H1 (cell line): ENCODE data around the gene DCTD. TPM values are rescaled to one million over a fixed set of nuclear protein-coding genes. Genes with fewer than 3 reads are reported as not detected.

Experiments
- CTCF ChIA-PET: fragments of 300-600 bp; sonication (Branson Sonifier 250); formaldehyde crosslinking; loops from one replicate; lab custom pipeline; 2021; ENCODE audit not compliant: partially characterized antibody; lab: Charles Lee
- POLR2A ChIA-PET: fragments of 300-600 bp; sonication (Branson Sonifier 250); formaldehyde crosslinking; loops from one replicate; lab custom pipeline; 2021; ENCODE audit warnings: inconsistent platforms; ENCODE audit not compliant: partially characterized antibody; lab: Charles Lee
- DNase-seq, 2 experiments: peaks; one replicate each; pipeline versions ENCODE4 v3.0.0 to v3.0.0-alpha.2; 2010 to 2022; ENCODE audit warnings: low spot score in 2 of 2, low read depth in 1 of 2, mixed read lengths in 1 of 2
- FAIRE-seq: peaks from 2 replicates; lab custom pipeline; 2011; peaks lifted over from hg19 to GRCh38; lab: Jason Lieb, UNC
- H2AFZ ChIP-seq: 2 replicates; pipeline ENCODE4 v1.8.1; 2012; ENCODE audit warnings: low read length, inconsistent platforms
- H2AK5ac ChIP-seq: 2 replicates; pipeline ENCODE4 v1.6.1; 2013; ENCODE audit warnings: low read depth, low read length
- H2BK120ac ChIP-seq: replicated peaks from 2 replicates; pipeline ENCODE3; 2013; ENCODE audit warnings: low read depth, low read length, inconsistent platforms
- H2BK12ac ChIP-seq: 2 replicates; pipeline ENCODE4 v1.6.1; 2013; ENCODE audit warnings: low read depth, low read length
- H2BK15ac ChIP-seq: 2 replicates; pipeline ENCODE4 v1.6.1; 2013; ENCODE audit warnings: low read length
- H2BK20ac ChIP-seq: 2 replicates; pipeline ENCODE4 v1.6.1; 2013; ENCODE audit warnings: low read length
- H2BK5ac ChIP-seq: 2 replicates; pipeline ENCODE4 v1.6.1; 2013; ENCODE audit warnings: low read depth, low read length
- H3K14ac ChIP-seq: 2 replicates; pipeline ENCODE4 v1.6.1; 2013; ENCODE audit warnings: inconsistent platforms; ENCODE audit not compliant: insufficient read length
- H3K18ac ChIP-seq: 2 replicates; pipeline ENCODE4 v1.6.1; 2013; ENCODE audit warnings: low read length; ENCODE audit errors: extremely low read depth
- H3K23ac ChIP-seq: 2 replicates; pipeline ENCODE4 v1.6.1; 2013; ENCODE audit warnings: inconsistent platforms; ENCODE audit not compliant: insufficient read length
- H3K23me2 ChIP-seq: 2 replicates; pipeline ENCODE4 v1.6.1; 2013; ENCODE audit warnings: low read depth, low read length
- H3K27ac ChIP-seq: 2 replicates; pipeline ENCODE4 v1.6.1; 2011; ENCODE audit warnings: low read depth, low read length, inconsistent platforms
- H3K27me3 ChIP-seq, 4 experiments: replicated peaks in 1 of 4; 1 replicate in 1 of 4; 2 replicates in 3 of 4; pipeline versions ENCODE4 v1.6.1 to v1.8.1; 2011 to 2013; ENCODE audit warnings: low read length in 3 of 4, mild to moderate bottlenecking in 3 of 4, inconsistent platforms in 2 of 4, mixed read lengths in 2 of 4, moderate library complexity in 1 of 4; ENCODE audit not compliant: control insufficient read depth in 3 of 4, insufficient read depth in 3 of 4; ENCODE audit errors: extremely low read depth in 1 of 4
- H3K36me3 ChIP-seq, 4 experiments: 2 replicates each; pipeline versions ENCODE4 v1.6.1 to v1.8.1; 2011 to 2013; ENCODE audit warnings: mild to moderate bottlenecking in 4 of 4, low read length in 3 of 4, moderate library complexity in 2 of 4, control low read depth in 1 of 4, inconsistent platforms in 1 of 4; ENCODE audit not compliant: insufficient read depth in 4 of 4, control insufficient read depth in 2 of 4
- H3K4ac ChIP-seq: replicated peaks from 2 replicates; pipeline ENCODE3; 2013; ENCODE audit warnings: low read length, low read depth, mixed read lengths, inconsistent platforms; ENCODE audit not compliant: insufficient read length
- H3K4me1 ChIP-seq, 4 experiments: replicated peaks in 1 of 4; 1 replicate in 1 of 4; 2 replicates in 3 of 4; pipeline versions ENCODE4 v1.6.1 to v1.8.1; 2011 to 2013; ENCODE audit warnings: low read length in 3 of 4, inconsistent platforms in 2 of 4, mixed read lengths in 1 of 4; ENCODE audit not compliant: insufficient read depth in 4 of 4, control insufficient read depth in 3 of 4
- H3K4me2 ChIP-seq, 2 experiments: 2 replicates each; pipeline versions ENCODE4 v1.6.1 to v1.8.1; 2011 to 2013; ENCODE audit warnings: low read depth in 2 of 2, low read length in 2 of 2, control low read depth in 1 of 2, inconsistent platforms in 1 of 2, mild to moderate bottlenecking in 1 of 2; ENCODE audit not compliant: insufficient read depth in 1 of 2
- H3K4me3 ChIP-seq, 4 experiments: fragments of 200-600, 300-600 bp in 1 of 4; sonication (generic), shearing (Covaris generic), sonication (Bioruptor Twin) in 1 of 4; 2 replicates each; pipeline versions ENCODE4 v1.5.1 to v1.8.1; 2011 to 2016; ENCODE audit warnings: low read length in 4 of 4, low read depth in 3 of 4, control low read depth in 2 of 4, inconsistent platforms in 2 of 4, mild to moderate bottlenecking in 2 of 4, mixed read lengths in 1 of 4, moderate library complexity in 1 of 4; ENCODE audit not compliant: insufficient read depth in 2 of 4; ENCODE audit errors: extremely low read depth in 1 of 4
- H3K56ac ChIP-seq: replicated peaks from 2 replicates; pipeline ENCODE3; 2013; ENCODE audit warnings: low read depth, mild to moderate bottlenecking, mixed read lengths, low read length, inconsistent platforms; ENCODE audit not compliant: insufficient read length
- H3K79me1 ChIP-seq: 2 replicates; pipeline ENCODE4 v1.6.1; 2013; ENCODE audit warnings: low read depth, low read length, control low read depth
- H3K79me2 ChIP-seq, 2 experiments: 2 replicates each; pipeline versions ENCODE4 v1.6.1 to v1.8.1; 2012 to 2013; ENCODE audit warnings: low read length in 2 of 2, mild to moderate bottlenecking in 2 of 2, inconsistent platforms in 1 of 2; ENCODE audit not compliant: insufficient read depth in 2 of 2, control insufficient read depth in 1 of 2
- H3K9ac ChIP-seq, 4 experiments: replicated peaks in 1 of 4; 1 replicate in 1 of 4; 2 replicates in 3 of 4; pipeline versions ENCODE4 v1.6.1 to v1.8.1; 2011 to 2013; ENCODE audit warnings: low read depth in 3 of 4, low read length in 3 of 4, control low read depth in 2 of 4, mild to moderate bottlenecking in 2 of 4, moderate library complexity in 2 of 4, inconsistent platforms in 1 of 4; ENCODE audit errors: extremely low read depth in 1 of 4
- H3K9me3 ChIP-seq, 2 experiments: 2 replicates each; pipeline versions ENCODE4 v1.6.1 to v1.8.1; 2012 to 2013; ENCODE audit warnings: mild to moderate bottlenecking in 2 of 2, moderate library complexity in 2 of 2, control low read depth in 1 of 2, inconsistent platforms in 1 of 2, low read depth in 1 of 2, low read length in 1 of 2, mixed read lengths in 1 of 2; ENCODE audit not compliant: insufficient read depth in 2 of 2
- H4K20me1 ChIP-seq, 2 experiments: replicated peaks in 1 of 2; 2 replicates each; pipeline versions ENCODE3 to v1.8.1; 2011 to 2013; ENCODE audit warnings: inconsistent platforms in 2 of 2, low read length in 2 of 2, mild to moderate bottlenecking in 1 of 2; ENCODE audit not compliant: insufficient read depth in 2 of 2, control insufficient read depth in 1 of 2
- H4K5ac ChIP-seq: 2 replicates; pipeline ENCODE4 v1.6.1; 2013; ENCODE audit warnings: low read length, low read depth, mixed read lengths, inconsistent platforms; ENCODE audit not compliant: insufficient read length
- H4K8ac ChIP-seq: 2 replicates; pipeline ENCODE4 v1.8.0; 2013; ENCODE audit warnings: mild to moderate bottlenecking, moderate library complexity, low read length, inconsistent platforms; ENCODE audit not compliant: insufficient read depth; ENCODE audit errors: extremely low read depth
- H4K91ac ChIP-seq: replicated peaks from 2 replicates; pipeline ENCODE3; 2013; ENCODE audit warnings: low read length, mixed read lengths, inconsistent platforms; ENCODE audit not compliant: insufficient read length
- GTF2F1 ChIP-seq: IDR thresholded peaks from 2 replicates; pipeline ENCODE4 v1.6.1; 2012; ENCODE audit warnings: low read depth, low read length, improper control_type of control experiment, borderline replicate concordance
- HDAC6 ChIP-seq: IDR thresholded peaks from one replicate; pipeline ENCODE4 v1.7.1; 2012; ENCODE audit warnings: low read depth, mild to moderate bottlenecking, inconsistent platforms, low read length, moderate library complexity
- NANOG ChIP-seq: IDR thresholded peaks from 2 replicates; pipeline ENCODE4 v1.6.1; 2011; ENCODE audit warnings: low read length, low read depth, mild to moderate bottlenecking, inconsistent platforms; ENCODE audit not compliant: insufficient read depth, poor library complexity, severe bottlenecking
- RXRA ChIP-seq: IDR thresholded peaks from 2 replicates; pipeline ENCODE4 v1.6.1; 2011; ENCODE audit warnings: low read depth, mild to moderate bottlenecking, low read length, moderate library complexity; ENCODE audit not compliant: insufficient read depth
- WGBS, 2 experiments: shearing (Covaris generic) in 1 of 2; methylation state at CpG; one replicate each; pipeline versions ENCODE4 v1.1.6 to v1.1.7; 2013 to 2015; ENCODE audit warnings: low lambda C conversion rate in 2 of 2, mixed read lengths in 2 of 2, inconsistent platforms in 1 of 2, low coverage in 1 of 2, missing lambda C conversion rate in 1 of 2; ENCODE audit not compliant: insufficient replicate concordance in 2 of 2, insufficient coverage in 1 of 2, insufficient read length in 1 of 2; ENCODE audit errors: extremely low coverage in 1 of 2, missing lambda C conversion rate in 1 of 2; 5-methylcytosine and 5-hydroxymethylcytosine counted together
- polyA plus RNA-seq, 7 experiments: library from polyadenylated mRNA; depleted of rRNA in 3 of 7; stranded (reverse) in 5 of 7; unstranded in 2 of 7; fragments of >200 nt in 5 of 7; fragments of 200-250 nt in 2 of 7; gene quantifications; 1 replicate in 5 of 7; 2 replicates in 1 of 7; 4 replicates in 1 of 7; pipeline versions ENCODE4 v1.2.1 to v1.2.3, GENCODE V29; 2011 to 2013; ENCODE audit warnings: missing spikeins in 2 of 7, mixed read lengths in 2 of 7
- total RNA-seq: library from RNA; stranded (reverse); fragmentation: NEBNext Ultra II Directional; extraction: Animal tissue kit (Norgen Biotek cat#: 25700); gene quantifications from 2 replicates; pipeline ENCODE4 v1.2.1, GENCODE V29; 2021

DCTD gene
- total and polyA plus RNA-seq, 2 of the 8 experiments (the other 6 are each of a cell fraction or from before 2014, with no cell fraction given), result 60.2 to 69.5 TPM

DNA sequence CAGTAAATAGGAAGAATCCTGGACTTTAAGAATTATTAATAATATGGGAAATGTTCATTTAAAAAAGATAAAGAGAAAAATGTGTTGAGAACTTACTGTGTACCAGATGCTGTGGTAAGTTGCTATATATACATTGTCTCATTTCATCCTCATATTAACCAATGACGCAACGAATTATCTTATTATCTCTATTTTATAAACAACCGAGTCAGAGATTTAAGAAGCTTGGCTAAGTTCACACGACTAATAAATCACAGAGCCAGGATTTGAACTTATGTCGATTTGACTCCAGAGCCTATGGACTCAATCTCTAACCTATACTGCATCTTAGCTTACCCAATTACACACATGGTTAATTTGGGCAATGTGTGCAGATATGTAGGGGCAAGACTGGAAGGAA lies 15.5 kb upstream of the DCTD start:
- ChIA-PET POLR2A (no interaction called here), CTCF (interaction anchor here (1.5 kb wide), 1 partner anchor 138 kb away, joined by 6 read pairs; no protein-coding TSS in a partner anchor)
- H3K23ac ChIP-seq, result no peak overlapping the region
- no peak overlapping the region for H2BK5ac ChIP-seq
- H3K36me3 ChIP-seq, result no peaks in the 10 kb centered on the region
- H3K27me3 ChIP-seq, result no peaks in the 10 kb centered on the region
- H3K9ac ChIP-seq, result no peak overlapping the region
- no peak overlapping the region for H3K4me2 ChIP-seq
- peaks cover 0 to 6% (median 1%) of the 10 kb centered on the region in 4 experiments; a peak in 3 of 7 replicates for H3K4me1 ChIP-seq
- WGBS, 2 experiments, result 85% methylated on average over 5 of the region's 5 CpGs; no CpG with 5 or more reads in 1 of the 2 experiments
- no peak overlapping the region for H2AK5ac ChIP-seq
- no peak overlapping the region for H2BK120ac ChIP-seq
- no peak overlapping the region for H2BK12ac ChIP-seq
- H3K18ac ChIP-seq, result no peak overlapping the region
- DNase-seq (no peak), FAIRE-seq (no peak)
- no peaks in the 10 kb centered on the region for H4K20me1 ChIP-seq
- H4K8ac ChIP-seq, result no peak overlapping the region
- H3K27ac ChIP-seq, result no peak overlapping the region
- H3K14ac ChIP-seq, result no peak overlapping the region
- H2BK15ac ChIP-seq, result no peak overlapping the region
- no peak overlapping the region for H4K5ac ChIP-seq
- no peak overlapping the region for H3K56ac ChIP-seq
- H3K79me1 ChIP-seq, result no peaks in the 10 kb centered on the region
- no peak overlapping the region for H2BK20ac ChIP-seq
- H3K23me2 ChIP-seq, result no peaks in the 10 kb centered on the region
- H3K4ac ChIP-seq, result no peak overlapping the region
- H3K79me2 ChIP-seq, result no peaks in the 10 kb centered on the region
- TF ChIP-seq GTF2F1, result no peak
- no peak for TF ChIP-seq HDAC6
- no peak for TF ChIP-seq NANOG
- no peak for TF ChIP-seq RXRA
- no peak overlapping the region for H3K4me3 ChIP-seq
- H2AFZ ChIP-seq, result no peak overlapping the region
- no peaks in the 10 kb centered on the region for H3K9me3 ChIP-seq
- no peak overlapping the region for H4K91ac ChIP-seq
